ENCODE data around the gene AZU1.
"Not testable (repeated sequence)": the region's sequence is repeated elsewhere in the genome, so short reads cannot be mapped to it uniquely, and the experiment has no call there.

AZU1 gene

GRCh38 chr19:853014-853585, 25.5 kb downstream of the AZU1 start:
- Histone ChIP-seq H3F3A (ENCODE audit: low read depth) (no peaks in the 10 kb centered on the region), H2AFZ (ENCODE audit: low read length) (no peak overlapping the region), H3K79me2 (ENCODE audit: insufficient read depth, low read length) (no peaks in the 10 kb centered on the region), H3K36me3 (ENCODE audit: insufficient read depth, low read length) (no peaks in the 10 kb centered on the region), H3K4me1 (ENCODE audit: insufficient read depth, low read length, poor library complexity, severe bottlenecking) (no peaks in the 10 kb centered on the region), H3K4me3 (ENCODE audit: low read length, poor library complexity, severe bottlenecking) (no peak overlapping the region), H3K9ac (ENCODE audit: low read depth, low read length, poor library complexity, severe bottlenecking) (no peak overlapping the region), H3K9me3 (ENCODE audit: insufficient read depth, low read depth, low read length) (no peaks in the 10 kb centered on the region), H3K4me2 (ENCODE audit: low read depth, low read length, poor library complexity, severe bottlenecking) (no peak overlapping the region), H3K27me3 (ENCODE audit: insufficient read depth, low read length, poor library complexity, severe bottlenecking) (no peaks in the 10 kb centered on the region), H3K9me2 (replicated peaks; ENCODE audit: low read depth, low read length) (no peaks in the 10 kb centered on the region), H4K20me1 (ENCODE audit: insufficient read depth, low read length, poor library complexity, severe bottlenecking) (no peaks in the 10 kb centered on the region)
- no peak for TF ChIP-seq EZH2phosphoT487 (IDR thresholded peaks at IDR 0.05; ENCODE audit: borderline replicate concordance)
- no peak for TF ChIP-seq CTCF (conservative IDR thresholded peaks at IDR 0.05; ENCODE audit: low read length)

- not testable (repeated sequence) for H2AFZ ChIP-seq (ENCODE audit: low read length); H3K9me3 ChIP-seq (ENCODE audit: insufficient read depth, low read depth, low read length); H3K27me3 ChIP-seq (ENCODE audit: insufficient read depth, low read length, poor library complexity, severe bottlenecking); H3K4me2 ChIP-seq (ENCODE audit: low read depth, low read length, poor library complexity, severe bottlenecking); H3K36me3 ChIP-seq (ENCODE audit: insufficient read depth, low read length); H3K4me3 ChIP-seq (ENCODE audit: low read length, poor library complexity, severe bottlenecking); H3K9ac ChIP-seq (ENCODE audit: low read depth, low read length, poor library complexity, severe bottlenecking); H3F3A ChIP-seq (ENCODE audit: low read depth); H3K9me2 ChIP-seq (replicated peaks; ENCODE audit: low read depth, low read length); H3K4me1 ChIP-seq (ENCODE audit: insufficient read depth, low read length, poor library complexity, severe bottlenecking); H4K20me1 ChIP-seq (ENCODE audit: insufficient read depth, low read length, poor library complexity, severe bottlenecking); H3K79me2 ChIP-seq (ENCODE audit: insufficient read depth, low read length)
Observed at GRCh38 chr19:853614-854220, 26.1 kb downstream of the AZU1 start.

- no peaks in the 10 kb centered on the region for H3K9me3 ChIP-seq (ENCODE audit: insufficient read depth, low read depth, low read length)
- no peak overlapping the region for H3K4me2 ChIP-seq (ENCODE audit: low read depth, low read length, poor library complexity, severe bottlenecking)
- no peaks in the 10 kb centered on the region for H3K36me3 ChIP-seq (ENCODE audit: insufficient read depth, low read length)
- no peaks in the 10 kb centered on the region for H3F3A ChIP-seq (ENCODE audit: low read depth)
- no peak overlapping the region for H2AFZ ChIP-seq (ENCODE audit: low read length)
- H3K9me2 ChIP-seq (replicated peaks; ENCODE audit: low read depth, low read length) = no peaks in the 10 kb centered on the region
- no peaks in the 10 kb centered on the region for H3K79me2 ChIP-seq (ENCODE audit: insufficient read depth, low read length)
- H3K4me1 ChIP-seq (ENCODE audit: insufficient read depth, low read length, poor library complexity, severe bottlenecking) = no peaks in the 10 kb centered on the region
- no peaks in the 10 kb centered on the region for H4K20me1 ChIP-seq (ENCODE audit: insufficient read depth, low read length, poor library complexity, severe bottlenecking)
- TF ChIP-seq CTCF (conservative IDR thresholded peaks at IDR 0.05; ENCODE audit: low read length) (no peak), EZH2phosphoT487 (IDR thresholded peaks at IDR 0.05; ENCODE audit: borderline replicate concordance) (no peak)
- no peak overlapping the region for H3K4me3 ChIP-seq (ENCODE audit: low read length, poor library complexity, severe bottlenecking)
- H3K9ac ChIP-seq (ENCODE audit: low read depth, low read length, poor library complexity, severe bottlenecking) = no peak overlapping the region
- no peaks in the 10 kb centered on the region for H3K27me3 ChIP-seq (ENCODE audit: insufficient read depth, low read length, poor library complexity, severe bottlenecking)
Observed at GRCh38 chr19:854549-854948, 26.9 kb downstream of the AZU1 start.

- Histone ChIP-seq H3K27me3 (ENCODE audit: insufficient read depth, low read length, poor library complexity, severe bottlenecking) (no peaks in the 10 kb centered on the region), H4K20me1 (ENCODE audit: insufficient read depth, low read length, poor library complexity, severe bottlenecking) (no peaks in the 10 kb centered on the region), H3K79me2 (ENCODE audit: insufficient read depth, low read length) (no peaks in the 10 kb centered on the region), H3F3A (ENCODE audit: low read depth) (no peaks in the 10 kb centered on the region), H3K36me3 (ENCODE audit: insufficient read depth, low read length) (no peaks in the 10 kb centered on the region), H3K9me2 (replicated peaks; ENCODE audit: low read depth, low read length) (no peaks in the 10 kb centered on the region), H3K9me3 (ENCODE audit: insufficient read depth, low read depth, low read length) (no peaks in the 10 kb centered on the region), H3K4me2 (ENCODE audit: low read depth, low read length, poor library complexity, severe bottlenecking) (no peak overlapping the region), H2AFZ (ENCODE audit: low read length) (no peak overlapping the region), H3K4me3 (ENCODE audit: low read length, poor library complexity, severe bottlenecking) (no peak overlapping the region), H3K9ac (ENCODE audit: low read depth, low read length, poor library complexity, severe bottlenecking) (no peak overlapping the region), H3K4me1 (ENCODE audit: insufficient read depth, low read length, poor library complexity, severe bottlenecking) (no peaks in the 10 kb centered on the region)
- no peak for TF ChIP-seq CTCF (conservative IDR thresholded peaks at IDR 0.05; ENCODE audit: low read length)
- TF ChIP-seq EZH2phosphoT487 (IDR thresholded peaks at IDR 0.05; ENCODE audit: borderline replicate concordance) = no peak
Observed at GRCh38 chr19:855142-855541, 27.5 kb downstream of the AZU1 start.

Data from Loucy (cell line).